CD4-positive, alpha-beta T cell (primary cell): ENCODE measurements around the gene GIPC1. TPM values are rescaled to one million over a fixed set of nuclear protein-coding genes. Genes with fewer than 3 reads are reported as not detected.
"Not testable (repeated sequence)": the region's sequence is repeated elsewhere in the genome, so short reads cannot be mapped to it uniquely, and the experiment has no call there.

Experiments used
- ATAC-seq: fragments of 200-7000 bp; cut with Tn5 transposase; one replicate; pipeline ENCODE4 v1.10.0; 2022; ENCODE audit warnings: mild to moderate bottlenecking; ENCODE audit not compliant: poor library complexity
- CTCF ChIA-PET: fragments of 350-600 bp; sonication (Branson Sonifier 250); formaldehyde crosslinking; loops from one replicate; lab custom pipeline; 2021; ENCODE audit warnings: antibody characterized with exemption, inconsistent platforms; lab: Charles Lee
- POLR2A ChIA-PET: fragments of 350-600 bp; sonication (Branson Sonifier 250); formaldehyde crosslinking; loops from one replicate; lab custom pipeline; 2021; ENCODE audit warnings: antibody characterized with exemption, inconsistent platforms; lab: Charles Lee
- DNase-seq, 14 experiments: peaks; one replicate each; pipeline ENCODE4 v3.0.0-alpha.2; 2013 to 2020; ENCODE audit warnings: mixed read lengths in 2 of 14
- H3K27ac ChIP-seq, 2 donors: one replicate each; pipeline versions ENCODE4 v1.5.1 to v1.7.0; 2013; ENCODE audit warnings: low read length in 2 of 2, low read depth in 1 of 2, mild to moderate bottlenecking in 1 of 2
- H3K27me3 ChIP-seq, 2 experiments: 1 replicate in 1 of 2; 2 replicates in 1 of 2; pipeline versions ENCODE4 v1.6.1 to v1.7.0; 2013; ENCODE audit warnings: low read length in 2 of 2, control low read depth in 1 of 2, mild to moderate bottlenecking in 1 of 2, moderate library complexity in 1 of 2; ENCODE audit not compliant: insufficient read depth in 2 of 2, control insufficient read depth in 1 of 2
- H3K36me3 ChIP-seq: one replicate; pipeline ENCODE4 v1.6.1; 2013; ENCODE audit warnings: low read length, control low read depth; ENCODE audit not compliant: insufficient read depth
- H3K4me1 ChIP-seq: one replicate; pipeline ENCODE4 v1.6.1; 2013; ENCODE audit warnings: low read length, control low read depth; ENCODE audit not compliant: insufficient read depth
- H3K4me3 ChIP-seq: one replicate; pipeline ENCODE4 v1.5.1; 2013; ENCODE audit warnings: mild to moderate bottlenecking, low read length, moderate library complexity
- H3K9me3 ChIP-seq, 2 experiments: 1 replicate in 1 of 2; 2 replicates in 1 of 2; pipeline versions ENCODE4 v1.6.1 to v1.7.0; 2013; ENCODE audit warnings: low read length in 2 of 2, mild to moderate bottlenecking in 2 of 2, control low read depth in 1 of 2, moderate library complexity in 1 of 2; ENCODE audit not compliant: control insufficient read depth in 1 of 2, insufficient read depth in 1 of 2
- H3K27ac Mint-ChIP-seq: one replicate; pipeline ENCODE4 v1.8.0; 2020; ENCODE audit warnings: mixed read lengths
- H3K27me3 Mint-ChIP-seq: one replicate; pipeline ENCODE4 v1.8.0; 2021; ENCODE audit warnings: mixed read lengths
- H3K36me3 Mint-ChIP-seq: one replicate; pipeline ENCODE4 v1.8.0; 2021; ENCODE audit warnings: low read depth, mixed read lengths
- H3K4me1 Mint-ChIP-seq: one replicate; pipeline ENCODE4 v1.8.0; 2021; ENCODE audit warnings: low read depth, mixed read lengths
- H3K4me3 Mint-ChIP-seq: one replicate; pipeline ENCODE4 v1.8.0; 2020; ENCODE audit warnings: mild to moderate bottlenecking, mixed read lengths
- H3K9me3 Mint-ChIP-seq: one replicate; pipeline ENCODE4 v1.8.0; 2020; ENCODE audit warnings: mixed read lengths
- CTCF ChIP-seq: fragments of 200-600 bp; IDR thresholded peaks from one replicate; pipeline ENCODE4 v1.8.0; 2022; ENCODE audit warnings: antibody characterized with exemption, mild to moderate bottlenecking
- intact Hi-C, 2 experiments: fragments of 100-400 bp; cut with DNase I in 1 of 2; cut with micrococcal nuclease in 1 of 2; formaldehyde crosslinking; loops; one replicate each; pipeline versions ENCODE4 v1.15.1 to v1.9.0; 2023 to 2025; cut with DNase I, micrococcal nuclease
- total RNA-seq, 174 experiments: library from RNA in 2 of 174; stranded (reverse) in 2 of 174; gene quantifications; one replicate each; pipeline ENCODE4 v1.2.3 and lab custom pipeline; 2021 to 2026

GIPC1 gene
- total RNA-seq, 2 experiments from 2014 or later = 17.8 to 21.0 TPM

GRCh38 chr19:14544047-14544446, 48.1 kb upstream of the GIPC1 start:
- ChIA-PET CTCF (interaction anchor here (0.6 kb wide), 1 partner anchor 210 kb away, joined by 4 read pairs; no protein-coding TSS in a partner anchor), POLR2A (no interaction called here)
- Histone ChIP-seq H3K4me1 (peaks cover 25% of the 10 kb centered on the region), H3K4me3 (no peak overlapping the region), H3K27ac (no peak overlapping the region), H3K27me3 (no peaks in the 10 kb centered on the region), H3K36me3 (peaks cover 23% of the 10 kb centered on the region), H3K9me3 (no peaks in the 10 kb centered on the region)
- H3K36me3 Mint-ChIP-seq = peaks cover 49% of the 10 kb centered on the region
- peaks cover 53% of the 10 kb centered on the region for H3K4me1 Mint-ChIP-seq
- no peaks in the 10 kb centered on the region for H3K27me3 Mint-ChIP-seq
- no peak overlapping the region for H3K4me3 Mint-ChIP-seq
- no peak overlapping the region for H3K27ac Mint-ChIP-seq
- ATAC-seq (no peak), DNase-seq (no peak)
- no peak for TF ChIP-seq CTCF
- intact Hi-C loops = no loop called here
- no peaks in the 10 kb centered on the region for H3K9me3 Mint-ChIP-seq

- Histone ChIP-seq H3K27ac (no peak overlapping the region), H3K36me3 (peaks cover 16% of the 10 kb centered on the region), H3K9me3 (no peaks in the 10 kb centered on the region), H3K4me3 (no peak overlapping the region), H3K4me1 (peaks cover 30% of the 10 kb centered on the region), H3K27me3 (no peaks in the 10 kb centered on the region)
- Mint-ChIP-seq H3K27me3 (no peaks in the 10 kb centered on the region), H3K4me3 (no peak overlapping the region), H3K4me1 (peaks cover 51% of the 10 kb centered on the region), H3K27ac (no peak overlapping the region), H3K9me3 (no peaks in the 10 kb centered on the region), H3K36me3 (peaks cover 42% of the 10 kb centered on the region)
- TF ChIP-seq CTCF = no peak
- ChIA-PET POLR2A (no interaction called here), CTCF (no interaction called here)
- DNase-seq (peak in 1 of 14 experiments; percentile 30), ATAC-seq (no peak)
- intact Hi-C loops = no loop called here
Measured at GRCh38 chr19:14542711-14543328, 46.9 kb upstream of the GIPC1 start.

GRCh38 chr19:14541979-14542378, 46.1 kb upstream of the GIPC1 start:
- peaks cover 41% of the 10 kb centered on the region for H3K36me3 Mint-ChIP-seq
- intact Hi-C loops = not testable (repeated sequence)

More at GRCh38 chr19:14541979-14542378, 46.1 kb upstream of the GIPC1 start:
- H3K9me3 Mint-ChIP-seq, H3K27me3 ChIP-seq, DNase-seq, POLR2A ChIA-PET, H3K27ac ChIP-seq, H3K27me3 Mint-ChIP-seq, ATAC-seq, H3K9me3 ChIP-seq, CTCF ChIA-PET, H3K4me3 ChIP-seq, H3K4me3 Mint-ChIP-seq, H3K27ac Mint-ChIP-seq: not testable (repeated sequence)
- H3K4me1 ChIP-seq = peaks cover 35% of the 10 kb centered on the region
- peaks cover 16% of the 10 kb centered on the region for H3K36me3 ChIP-seq
- peaks cover 54% of the 10 kb centered on the region for H3K4me1 Mint-ChIP-seq
